ENCODE data around the gene TNFAIP8L2.
"Not testable (repeated sequence)": the region's sequence is repeated elsewhere in the genome, so short reads cannot be mapped to it uniquely, and the experiment has no call there.

TNFAIP8L2 gene

GRCh38 chr1:151187205-151187604, 30.8 kb downstream of the TNFAIP8L2 start:
- FAIRE-seq: no peak
- DNase-seq (ENCODE audit: insufficient read length, low spot score): no peak

GRCh38 chr1:151188667-151189066, 32.2 kb downstream of the TNFAIP8L2 start:
- not testable (repeated sequence) for DNase-seq (ENCODE audit: insufficient read length, low spot score); FAIRE-seq

GRCh38 chr1:151189637-151190445, 33.4 kb downstream of the TNFAIP8L2 start, which contains the start of gene VPS72:
VPS72 (minus strand) TSS chr1:151190197; CDS start chr1:151190121, 76 bp downstream.
- peak; percentile 80 for DNase-seq (ENCODE audit: insufficient read length, low spot score)

GRCh38 chr1:151192047-151192446, 35.6 kb downstream of the TNFAIP8L2 start:
- FAIRE-seq (no peak), DNase-seq (ENCODE audit: insufficient read length, low spot score) (no peak)

More at GRCh38 chr1:151189637-151190445, 33.4 kb downstream of the TNFAIP8L2 start, which contains the start of gene VPS72:
- FAIRE-seq: peak; percentile 93

- DNase-seq (ENCODE audit: insufficient read length, low spot score): no peak
- FAIRE-seq: no peak
These were observed 36.9 kb downstream of the TNFAIP8L2 start for GRCh38 chr1:151193304-151193703.

- DNase-seq (ENCODE audit: insufficient read length, low spot score) (no peak), FAIRE-seq (no peak)
These were observed 37.4 kb downstream of the TNFAIP8L2 start for GRCh38 chr1:151193856-151194255.

GRCh38 chr1:151194894-151195594, 38.6 kb downstream of the TNFAIP8L2 start:
- FAIRE-seq; DNase-seq (ENCODE audit: insufficient read length, low spot score): not testable (repeated sequence)

GRCh38 chr1:151196292-151196800, 39.9 kb downstream of the TNFAIP8L2 start:
- FAIRE-seq (no peak), DNase-seq (ENCODE audit: insufficient read length, low spot score) (no peak)

GRCh38 chr1:151197863-151198253, 41.4 kb downstream of the TNFAIP8L2 start:
- DNase-seq (ENCODE audit: insufficient read length, low spot score) (no peak), FAIRE-seq (no peak)

GRCh38 chr1:151198254-151199127, 42.0 kb downstream of the TNFAIP8L2 start, which contains the start of gene PIP5K1A:
PIP5K1A (plus strand) TSS chr1:151198552; CDS start chr1:151198997, 445 bp downstream.
- peak; percentile 94 for DNase-seq (ENCODE audit: insufficient read length, low spot score)
- peak; percentile 99 for FAIRE-seq

- DNase-seq (ENCODE audit: insufficient read length, low spot score) (no peak), FAIRE-seq (no peak)
These were observed 43.6 kb downstream of the TNFAIP8L2 start for GRCh38 chr1:151199873-151200581.

- FAIRE-seq; DNase-seq (ENCODE audit: insufficient read length, low spot score): not testable (repeated sequence)
These were observed 49.0 kb downstream of the TNFAIP8L2 start for GRCh38 chr1:151205381-151205965.

All from GM19239 (cell line).